CD14-positive monocyte (primary cell): ENCODE measurements around the gene SMARCAL1. TPM values are rescaled to one million over a fixed set of nuclear protein-coding genes. Genes with fewer than 3 reads are reported as not detected.

Experiments
- DNase-seq, 3 donors: peaks; one replicate each; pipeline ENCODE4 v3.0.0-alpha.2; 2011 to 2022
- H2AFZ ChIP-seq: 2 replicates; pipeline ENCODE4 v1.6.0; 2012; ENCODE audit warnings: mild to moderate bottlenecking, low read depth, low read length, inconsistent platforms; ENCODE audit not compliant: insufficient read depth, poor library complexity, severe bottlenecking
- H3K27ac ChIP-seq, 2 donors: 1 replicate in 1 of 2; 2 replicates in 1 of 2; pipeline ENCODE4 v1.5.1; 2012 to 2013; ENCODE audit warnings: low read length in 2 of 2, control low read depth in 1 of 2, inconsistent platforms in 1 of 2, low read depth in 1 of 2, mild to moderate bottlenecking in 1 of 2
- H3K27me3 ChIP-seq, 2 donors: one replicate each; pipeline versions ENCODE4 v1.6.0 to v1.6.1; 2011 to 2013; ENCODE audit warnings: low read length in 2 of 2; ENCODE audit not compliant: control insufficient read depth in 2 of 2, insufficient read depth in 2 of 2
- H3K36me3 ChIP-seq, 2 donors: replicated peaks in 1 of 2; 1 replicate in 1 of 2; 2 replicates in 1 of 2; pipeline versions ENCODE4 v1.5.1 to v1.6.1; 2012 to 2013; ENCODE audit warnings: low read length in 2 of 2, control low read depth in 1 of 2, inconsistent platforms in 1 of 2, mild to moderate bottlenecking in 1 of 2; ENCODE audit not compliant: insufficient read depth in 2 of 2, control insufficient read depth in 1 of 2
- H3K4me1 ChIP-seq, 2 donors: 1 replicate in 1 of 2; 2 replicates in 1 of 2; pipeline versions ENCODE4 v1.5.1 to v1.6.1; 2012 to 2013; ENCODE audit warnings: low read length in 2 of 2, control low read depth in 1 of 2, inconsistent platforms in 1 of 2, mild to moderate bottlenecking in 1 of 2, moderate library complexity in 1 of 2; ENCODE audit not compliant: insufficient read depth in 2 of 2, control insufficient read depth in 1 of 2
- H3K4me2 ChIP-seq: replicated peaks from 2 replicates; pipeline ENCODE3; 2012; ENCODE audit warnings: low read length, moderate library complexity, mild to moderate bottlenecking; ENCODE audit not compliant: poor library complexity, severe bottlenecking; ENCODE audit errors: extremely low read depth
- H3K4me3 ChIP-seq, 3 experiments: fragments of 200-600 bp in 1 of 3; sonication (generic) in 1 of 3; replicated peaks in 1 of 3; 1 replicate in 2 of 3; 2 replicates in 1 of 3; pipeline ENCODE4 v1.5.1; 2011 to 2013; ENCODE audit warnings: low read length in 3 of 3, mild to moderate bottlenecking in 3 of 3, control low read depth in 2 of 3, low read depth in 2 of 3, inconsistent platforms in 1 of 3, moderate library complexity in 1 of 3
- H3K79me2 ChIP-seq: 2 replicates; pipeline ENCODE4 v1.6.0; 2012; ENCODE audit warnings: mild to moderate bottlenecking, control low read depth, inconsistent platforms, low read length, moderate library complexity; ENCODE audit not compliant: insufficient read depth
- H3K9ac ChIP-seq: 2 replicates; pipeline ENCODE4 v1.6.0; 2017; ENCODE audit warnings: low read length, mild to moderate bottlenecking; ENCODE audit not compliant: insufficient read depth, poor library complexity, severe bottlenecking
- H3K9me3 ChIP-seq, 2 donors: replicated peaks in 1 of 2; 1 replicate in 1 of 2; 2 replicates in 1 of 2; pipeline versions ENCODE4 v1.5.1 to v1.6.1; 2012 to 2013; ENCODE audit warnings: low read length in 2 of 2, control low read depth in 1 of 2; ENCODE audit not compliant: control insufficient read depth in 1 of 2, insufficient read depth in 1 of 2
- H4K20me1 ChIP-seq: 2 replicates; pipeline ENCODE4 v1.6.0; 2012; ENCODE audit warnings: mild to moderate bottlenecking, low read length, control low read depth, moderate library complexity; ENCODE audit not compliant: insufficient read depth
- H3K27ac Mint-ChIP-seq, 7 donors: one replicate each; pipeline ENCODE4 v1.8.0; 2020; ENCODE audit warnings: mild to moderate bottlenecking in 7 of 7, mixed read lengths in 7 of 7, moderate library complexity in 6 of 7, inconsistent platforms in 2 of 7
- H3K27me3 Mint-ChIP-seq, 3 donors: one replicate each; pipeline ENCODE4 v1.8.0; 2021 to 2022; ENCODE audit warnings: low read depth in 3 of 3, mild to moderate bottlenecking in 3 of 3, mixed read lengths in 3 of 3, moderate library complexity in 3 of 3, inconsistent platforms in 1 of 3
- H3K36me3 Mint-ChIP-seq, 2 donors: one replicate each; pipeline ENCODE4 v1.8.0; 2020; ENCODE audit warnings: mixed read lengths in 2 of 2, inconsistent platforms in 1 of 2, mild to moderate bottlenecking in 1 of 2
- H3K4me1 Mint-ChIP-seq: one replicate; pipeline ENCODE4 v1.8.0; 2020; ENCODE audit warnings: mild to moderate bottlenecking, mixed read lengths
- H3K4me3 Mint-ChIP-seq, 2 donors: one replicate each; pipeline ENCODE4 v1.8.0; 2020; ENCODE audit warnings: mild to moderate bottlenecking in 2 of 2, mixed read lengths in 2 of 2, moderate library complexity in 1 of 2
- H3K9me3 Mint-ChIP-seq, 7 donors: one replicate each; pipeline ENCODE4 v1.8.0; 2020 to 2022; ENCODE audit warnings: mixed read lengths in 7 of 7, mild to moderate bottlenecking in 6 of 7, moderate library complexity in 6 of 7, inconsistent platforms in 2 of 7
- CTCF ChIP-seq: fragments of 200-600 bp; IDR thresholded peaks from one replicate; pipeline ENCODE4 v1.8.0; 2022; ENCODE audit warnings: antibody characterized with exemption, mild to moderate bottlenecking
- WGBS: methylation state at CpG from one replicate; pipeline ENCODE4 v1.1.5; 2013; ENCODE audit warnings: missing lambda C conversion rate; ENCODE audit not compliant: insufficient coverage; 5-methylcytosine and 5-hydroxymethylcytosine counted together
- intact Hi-C, 2 donors: fragments of 100-400 bp; cut with micrococcal nuclease; formaldehyde crosslinking; loops; one replicate each; pipeline versions ENCODE4 v1.15.0 to v1.15.1; 2023
- polyA plus RNA-seq, 3 donors: library from polyadenylated mRNA; depleted of rRNA in 1 of 3; unstranded in 2 of 3; stranded (reverse) in 1 of 3; fragments of 300-500 nt in 2 of 3; fragments of >200 nt in 1 of 3; fragmentation: Illumina TruSeq in 2 of 3; gene quantifications; 1 replicate in 2 of 3; 2 replicates in 1 of 3; pipeline ENCODE4 v1.2.3, GENCODE V29; 2012 to 2021

The SMARCAL1 gene
- polyA plus RNA-seq, 3 donors = 10.5 to 13.3 (median 11.5) TPM

GRCh38 chr2:216450346-216450745, 38.1 kb downstream of the SMARCAL1 start:
- H3K27ac Mint-ChIP-seq = peak overlapping the region in 2 of 7 donors; percentile 40 to 46
- no peak overlapping the region for H3K27ac ChIP-seq
- no peak for DNase-seq
- no peaks in the 10 kb centered on the region for H3K4me1 Mint-ChIP-seq
- no peak overlapping the region for H2AFZ ChIP-seq
- H3K79me2 ChIP-seq = no peaks in the 10 kb centered on the region
- no peak overlapping the region for H3K9ac ChIP-seq
- no peak overlapping the region for H3K4me2 ChIP-seq
- TF ChIP-seq CTCF = no peak
- intact Hi-C loops = no loop called here
- H3K36me3 Mint-ChIP-seq = peaks cover 89 to 96% of the 10 kb centered on the region in 2 donors
- no peaks in the 10 kb centered on the region for H3K27me3 ChIP-seq
- H3K9me3 ChIP-seq = peaks cover 8 to 11% of the 10 kb centered on the region in 2 donors
- peaks cover 0 to 3% (median 0%) of the 10 kb centered on the region in 3 donors for H3K27me3 Mint-ChIP-seq
- H3K4me3 Mint-ChIP-seq = no peak overlapping the region
- peaks cover 10 to 17% (median 15%) of the 10 kb centered on the region in 7 donors for H3K9me3 Mint-ChIP-seq
- no peak overlapping the region for H3K4me3 ChIP-seq
- peaks cover 86 to 100% of the 10 kb centered on the region in 2 donors for H3K36me3 ChIP-seq
- no peaks in the 10 kb centered on the region for H4K20me1 ChIP-seq
- H3K4me1 ChIP-seq = no peaks in the 10 kb centered on the region

GRCh38 chr2:216450784-216451183, 38.5 kb downstream of the SMARCAL1 start:
- no peak for DNase-seq
- no peak overlapping the region for H3K27ac ChIP-seq
- no peaks in the 10 kb centered on the region for H4K20me1 ChIP-seq
- H3K79me2 ChIP-seq = no peaks in the 10 kb centered on the region
- H3K4me3 Mint-ChIP-seq = no peak overlapping the region
- peaks cover 91 to 98% of the 10 kb centered on the region in 2 donors for H3K36me3 Mint-ChIP-seq
- H3K9ac ChIP-seq = no peak overlapping the region
- H3K4me1 Mint-ChIP-seq = no peaks in the 10 kb centered on the region
- no peak overlapping the region for H3K4me3 ChIP-seq
- peaks cover 0 to 3% (median 0%) of the 10 kb centered on the region in 3 donors for H3K27me3 Mint-ChIP-seq
- no peaks in the 10 kb centered on the region for H3K4me1 ChIP-seq
- H3K27ac Mint-ChIP-seq = peak overlapping the region in 3 of 7 donors; percentile 40 to 69 (median 46)
- H3K27me3 ChIP-seq = no peaks in the 10 kb centered on the region
- peaks cover 86 to 98% of the 10 kb centered on the region in 2 donors for H3K36me3 ChIP-seq
- peaks cover 8 to 13% of the 10 kb centered on the region in 2 donors for H3K9me3 ChIP-seq
- intact Hi-C loops = no loop called here
- TF ChIP-seq CTCF = no peak
- WGBS = 94% methylated on average over 7 of the region's 7 CpGs
- H3K4me2 ChIP-seq = no peak overlapping the region
- H2AFZ ChIP-seq = no peak overlapping the region
- H3K9me3 Mint-ChIP-seq = peaks cover 10 to 19% (median 16%) of the 10 kb centered on the region in 7 donors
